Heart right ventricle (tissue), 16 donors: ENCODE measurements around the gene BCL2L1. TPM values are rescaled to one million over a fixed set of nuclear protein-coding genes. Genes with fewer than 3 reads are reported as not detected.
A peak's percentile ranks its signal among the peaks of the same experiment; 100 is the strongest.
"Not testable (repeated sequence)": the region's sequence is repeated elsewhere in the genome, so short reads cannot be mapped to it uniquely, and the experiment has no call there.

Experiments
- ATAC-seq, 8 donors: fragments of 200-7000 bp; cut with Tn5 transposase; one replicate each; pipeline ENCODE4 v1.9.1; 2020; ENCODE audit warnings: mild to moderate bottlenecking in 8 of 8, moderate library complexity in 8 of 8, moderate number of reproducible peaks in 1 of 8
- DNase-seq, 2 donors: peaks; one replicate each; pipeline ENCODE4 v3.0.0-alpha.2; 2020
- H3K27ac ChIP-seq, 10 donors: fragments of 200-600 bp; sonication (generic) in 2 of 10; one replicate each; pipeline versions ENCODE4 v1.5.0 to v1.8.0; 2020 to 2022; ENCODE audit warnings: mild to moderate bottlenecking in 3 of 10
- H3K27me3 ChIP-seq, 7 donors: fragments of 200-600 bp; one replicate each; pipeline ENCODE4 v1.8.0; 2021 to 2022; ENCODE audit warnings: mild to moderate bottlenecking in 2 of 7
- H3K36me3 ChIP-seq, 9 donors: fragments of 200-600 bp; sonication (generic) in 1 of 9; one replicate each; pipeline versions ENCODE4 v1.5.0 to v1.8.0; 2020 to 2022; ENCODE audit warnings: mild to moderate bottlenecking in 2 of 9
- H3K4me1 ChIP-seq, 9 donors: fragments of 200-600 bp; sonication (generic) in 1 of 9; one replicate each; pipeline versions ENCODE4 v1.5.0 to v1.8.0; 2020 to 2022; ENCODE audit warnings: mild to moderate bottlenecking in 4 of 9
- H3K4me3 ChIP-seq, 10 donors: fragments of 200-600 bp; sonication (generic) in 2 of 10; one replicate each; pipeline versions ENCODE4 v1.5.0 to v1.8.0; 2020 to 2022; ENCODE audit warnings: mild to moderate bottlenecking in 7 of 10, moderate library complexity in 2 of 10
- H3K9me3 ChIP-seq, 11 donors: fragments of 200-600 bp in 10 of 11; sonication (generic) in 2 of 11; one replicate each; pipeline versions ENCODE4 v1.5.0 to v1.8.0; 2013 to 2022; ENCODE audit warnings: mild to moderate bottlenecking in 2 of 11, control low read depth in 1 of 11, moderate library complexity in 1 of 11
- CTCF ChIP-seq, 9 donors: fragments of 200-600 bp; sonication (generic) in 2 of 9; IDR thresholded peaks; one replicate each; pipeline versions ENCODE4 v1.5.0 to v1.8.0; 2021 to 2022; ENCODE audit warnings: antibody characterized with exemption in 9 of 9, mild to moderate bottlenecking in 5 of 9, moderate library complexity in 1 of 9
- WGBS, 2 donors: extraction: QIAGEN DNeasy Blood & Tissue Kit; methylation state at CpG; one replicate each; pipeline ENCODE4 v1.1.7; 2013; ENCODE audit warnings: inconsistent platforms in 1 of 2; 5-methylcytosine and 5-hydroxymethylcytosine counted together
- intact Hi-C, 10 donors: fragments of 100-400 bp; cut with DNase I; formaldehyde crosslinking; loops; one replicate each; pipeline versions ENCODE4 v1.11.1 to v1.14.2; 2022
- polyA plus RNA-seq, 2 donors: library from polyadenylated mRNA; stranded (reverse); fragments of 200-250 nt; gene quantifications; one replicate each; pipeline ENCODE4 v1.2.3, GENCODE V29; 2013
- total RNA-seq, 10 donors: library from RNA; stranded (reverse); fragmentation: NEBNext Ultra II Directional in 3 of 10; extraction: Animal tissue kit (Norgen Biotek cat#: 25700) in 3 of 10; gene quantifications; one replicate each; pipeline versions ENCODE4 v1.2.1 to v1.2.4, GENCODE V29; 2021 to 2023
- donor health status: Arrhythmogenic right ventricular cardiomyopathy.
- donor health status: ischemic (EF 13 %, LVEDD 7.1; RV severe dilation, severe dysfunction).
- donor health status: healthy with polysubstance abuse.
- donor health status: DM: no; HTN: yes; CAD: no.
- donor health status: DM: no; HTN: no; CAD: no.
- donor health status: ischemic (EF 25% LVEDD 6.9; RV normal size, moderate dysfunction).
- donor health status: ischemic (EF 25% LVEDD 5.7; RV mildly dilated, moderate dysfunction).
- donor health status: healthy.
- donor health status: DM: yes; HTN: yes; CAD: no.
- donor health status: Ischemic cardiomyopathy.
- donor health status: ischemic (EF 35%, LVEDD 5.7; RV mildly dilated, moderate dysfunction).
- donor health status: nonischemic (EF 11% LVEDD 7.7; RV severe dilation, severe dysfunction).
- donor health status: DM: yes; HTN: yes; CAD: no.
- donor health status: PGD.
- donor health status: ischemic (EF 29% LVEDD 5.4; RV normal size, mild dysfunction).
- donor health status: nonischemic (EF 23%, LVEDD 6.1; RV moderate dilation, normal function).

The BCL2L1 gene
- total and polyA plus RNA-seq, 12 donors, result 34.7 to 128 (median 45.9) TPM

- WGBS, 2 donors, result 15 to 29% methylated on average over 3 of the region's 3 CpGs
- Histone ChIP-seq H3K4me3 (peak overlapping the region in 1 of 10 donors; percentile 17), H3K4me1 (peaks cover 60 to 100% (median 99%) of the 10 kb centered on the region in 9 donors), H3K27ac (peak overlapping the region; percentile 86 to 96 (median 89)), H3K9me3 (no peaks in the 10 kb centered on the region), H3K36me3 (peaks cover 0 to 37% (median 8%) of the 10 kb centered on the region in 9 donors), H3K27me3 (no peaks in the 10 kb centered on the region)
- ATAC-seq (peak in 4 of 8 donors; percentile 7 to 14 (median 12)), DNase-seq (no peak)
- no peak for TF ChIP-seq CTCF (IDR thresholded peaks at IDR 0.05)
- intact Hi-C loops, result loop anchor here in 5 of 10 donors (1.0 to 5.0 kb wide), 6 partner anchors 42 to 53 kb away; partner anchors contain the start of gene BCL2L1 (in 2 of the 5)
These were observed 52.8 kb downstream of the BCL2L1 start for GRCh38 chr20:31669876-31670275.

GRCh38 chr20:31668944-31669343, 53.7 kb downstream of the BCL2L1 start:
- H3K4me1 ChIP-seq, result peaks cover 58 to 100% (median 99%) of the 10 kb centered on the region in 9 donors
- not testable (repeated sequence) for DNase-seq, H3K27me3 ChIP-seq, H3K4me3 ChIP-seq, ATAC-seq, H3K9me3 ChIP-seq
- 100% methylated on average over 2 of the region's 2 CpGs for WGBS, 2 donors
- H3K36me3 ChIP-seq, result peaks cover 0 to 46% (median 9%) of the 10 kb centered on the region in 9 donors
- intact Hi-C loops, result loop anchor here in 1 of 10 donors (5.0 kb wide), 1 partner anchor 53 kb away; the partner anchor contains the start of gene BCL2L1
- H3K27ac ChIP-seq, result peak overlapping the region; percentile 86 to 96 (median 89)

GRCh38 chr20:31667315-31668285, 55.1 kb downstream of the BCL2L1 start:
- Histone ChIP-seq H3K27ac (peak overlapping the region; percentile 86 to 96 (median 89)), H3K9me3 (no peaks in the 10 kb centered on the region), H3K36me3 (peaks cover 0 to 48% (median 9%) of the 10 kb centered on the region in 9 donors), H3K27me3 (no peaks in the 10 kb centered on the region), H3K4me3 (no peak overlapping the region), H3K4me1 (peaks cover 55 to 95% (median 93%) of the 10 kb centered on the region in 9 donors)
- TF ChIP-seq CTCF (IDR thresholded peaks at IDR 0.05), result no peak
- ATAC-seq (no peak), DNase-seq (no peak)
- intact Hi-C loops, result loop anchor here in 1 of 10 donors (5.0 kb wide), 1 partner anchor 55 kb away; the partner anchor contains the start of gene BCL2L1
- WGBS, 2 donors, result 76 to 78% methylated on average over 15 of the region's 15 CpGs

GRCh38 chr20:31666258-31667042, 56.2 kb downstream of the BCL2L1 start:
- intact Hi-C loops, result loop anchor here in 2 of 10 donors (1.0 to 5.0 kb wide), 2 partner anchors 56 to 57 kb away; partner anchors contain the start of gene BCL2L1 (in 1 of the 2)
- 29 to 39% methylated on average over 7 of the region's 7 CpGs for WGBS, 2 donors
- DNase-seq (peak in 1 of 2 donors; percentile 65), ATAC-seq (peak; percentile 4 to 56 (median 40))
- peak overlapping the region in 2 of 10 donors; percentile 3 to 12 for H3K4me3 ChIP-seq
- peaks cover 52 to 94% (median 87%) of the 10 kb centered on the region in 9 donors for H3K4me1 ChIP-seq
- H3K36me3 ChIP-seq, result peaks cover 0 to 46% (median 9%) of the 10 kb centered on the region in 9 donors
- H3K9me3 ChIP-seq, result no peaks in the 10 kb centered on the region
- H3K27me3 ChIP-seq, result no peaks in the 10 kb centered on the region
- peak overlapping the region; percentile 34 to 92 (median 88) for H3K27ac ChIP-seq
- TF ChIP-seq CTCF (IDR thresholded peaks at IDR 0.05), result no peak
